Loucy (cell line): Measurements from ENCODE around the gene ZMYM1.
A peak's percentile ranks its signal among the peaks of the same experiment; 100 is the strongest.

Experiments
- H2AFZ ChIP-seq: fragments of 200-600 bp; sonication (generic); 2 replicates; pipeline ENCODE4 v1.6.0; 2016; ENCODE audit warnings: antibody characterized with exemption, mild to moderate bottlenecking, low read length, moderate library complexity
- H3F3A ChIP-seq: fragments of 200-600 bp; 2 replicates; pipeline ENCODE4 v1.6.0; 2016; ENCODE audit warnings: antibody characterized with exemption, low read depth, mild to moderate bottlenecking
- H3K27me3 ChIP-seq: fragments of 200-600 bp; sonication (generic); 2 replicates; pipeline ENCODE4 v1.6.1; 2014; ENCODE audit warnings: low read length, mild to moderate bottlenecking; ENCODE audit not compliant: insufficient read depth, poor library complexity, severe bottlenecking
- H3K36me3 ChIP-seq: fragments of 200-600 bp; sonication (generic); 2 replicates; pipeline ENCODE4 v1.6.1; 2016; ENCODE audit warnings: low read length; ENCODE audit not compliant: insufficient read depth
- H3K4me1 ChIP-seq: fragments of 200-600 bp; sonication (generic); 2 replicates; pipeline ENCODE4 v1.5.1; 2014; ENCODE audit warnings: low read length, mild to moderate bottlenecking; ENCODE audit not compliant: insufficient read depth, poor library complexity, severe bottlenecking
- H3K4me2 ChIP-seq: fragments of 200-600 bp; sonication (generic); 2 replicates; pipeline ENCODE4 v1.6.0; 2014; ENCODE audit warnings: antibody characterized with exemption, low read length, low read depth, mild to moderate bottlenecking; ENCODE audit not compliant: poor library complexity, severe bottlenecking
- H3K4me3 ChIP-seq: fragments of 200-600 bp; sonication (generic); 2 replicates; pipeline ENCODE4 v1.5.1; 2014; ENCODE audit warnings: low read length, mild to moderate bottlenecking, mixed read lengths; ENCODE audit not compliant: poor library complexity, severe bottlenecking
- H3K79me2 ChIP-seq: fragments of 200-600 bp; sonication (generic); 2 replicates; pipeline ENCODE4 v1.6.1; 2014; ENCODE audit warnings: low read length; ENCODE audit not compliant: insufficient read depth
- H3K9ac ChIP-seq: fragments of 200-600 bp; sonication (generic); 2 replicates; pipeline ENCODE4 v1.6.0; 2014; ENCODE audit warnings: mild to moderate bottlenecking, low read depth, low read length, moderate library complexity; ENCODE audit not compliant: poor library complexity, severe bottlenecking
- H3K9me2 ChIP-seq: fragments of 200-600 bp; sonication (generic); replicated peaks from 2 replicates; pipeline ENCODE4 v1.6.1; 2016; ENCODE audit warnings: low read depth, low read length, mixed read lengths
- H3K9me3 ChIP-seq: fragments of 200-600 bp; sonication (generic); 2 replicates; pipeline ENCODE4 v1.6.1; 2014; ENCODE audit warnings: mild to moderate bottlenecking, antibody characterized with exemption, low read length, low read depth; ENCODE audit not compliant: insufficient read depth
- H4K20me1 ChIP-seq: fragments of 200-600 bp; sonication (generic); 2 replicates; pipeline ENCODE4 v1.6.0; 2014; ENCODE audit warnings: antibody characterized with exemption, low read length, mild to moderate bottlenecking; ENCODE audit not compliant: insufficient read depth, poor library complexity, severe bottlenecking
- EZH2phosphoT487 ChIP-seq: fragments of 200-600 bp; IDR thresholded peaks from 2 replicates; pipeline ENCODE4 v1.6.1; 2018; ENCODE audit warnings: antibody characterized with exemption, mild to moderate bottlenecking, moderate library complexity, borderline replicate concordance
- TF ChIP-seq, protein P1 (sequence below): fragments of 200-600 bp; sonication (generic); conservative IDR thresholded peaks from 2 replicates; pipeline ENCODE4 v1.5.1; 2014; ENCODE audit warnings: mild to moderate bottlenecking, antibody characterized with exemption, low read length

The ZMYM1 gene

DNA sequence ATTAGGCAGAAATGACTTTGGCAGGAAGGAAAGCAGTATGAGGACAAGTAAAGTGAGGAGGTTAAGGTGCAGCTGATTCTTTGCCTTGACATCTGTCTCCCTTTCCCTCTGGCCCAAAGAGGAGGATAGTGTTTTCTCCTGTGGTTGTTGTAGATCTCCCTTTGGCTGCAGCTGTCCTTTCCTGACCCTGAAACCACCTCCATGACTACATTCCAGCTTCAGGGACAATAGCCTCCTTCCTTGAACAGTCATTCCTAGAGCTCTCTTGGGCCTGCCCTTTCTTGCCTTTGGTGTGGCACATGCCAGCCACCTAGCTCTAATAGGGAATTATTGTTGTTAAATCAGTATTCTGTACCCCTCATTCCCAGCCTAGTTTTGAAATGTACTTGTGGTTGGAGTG, 6.2 kb downstream of the ZMYM1 start:
- Histone ChIP-seq H2AFZ (no peak overlapping the region), H3K79me2 (peaks cover 96% of the 10 kb centered on the region), H3F3A (no peaks in the 10 kb centered on the region), H4K20me1 (peaks cover 9% of the 10 kb centered on the region), H3K27me3 (no peaks in the 10 kb centered on the region), H3K4me2 (peak overlapping the region; percentile 99), H3K9me2 (no peaks in the 10 kb centered on the region), H3K9ac (peak overlapping the region; percentile 35), H3K4me3 (peak overlapping the region; percentile 23), H3K36me3 (no peaks in the 10 kb centered on the region), H3K4me1 (peaks cover 59% of the 10 kb centered on the region), H3K9me3 (no peaks in the 10 kb centered on the region)
- TF ChIP-seq, protein P1, sequence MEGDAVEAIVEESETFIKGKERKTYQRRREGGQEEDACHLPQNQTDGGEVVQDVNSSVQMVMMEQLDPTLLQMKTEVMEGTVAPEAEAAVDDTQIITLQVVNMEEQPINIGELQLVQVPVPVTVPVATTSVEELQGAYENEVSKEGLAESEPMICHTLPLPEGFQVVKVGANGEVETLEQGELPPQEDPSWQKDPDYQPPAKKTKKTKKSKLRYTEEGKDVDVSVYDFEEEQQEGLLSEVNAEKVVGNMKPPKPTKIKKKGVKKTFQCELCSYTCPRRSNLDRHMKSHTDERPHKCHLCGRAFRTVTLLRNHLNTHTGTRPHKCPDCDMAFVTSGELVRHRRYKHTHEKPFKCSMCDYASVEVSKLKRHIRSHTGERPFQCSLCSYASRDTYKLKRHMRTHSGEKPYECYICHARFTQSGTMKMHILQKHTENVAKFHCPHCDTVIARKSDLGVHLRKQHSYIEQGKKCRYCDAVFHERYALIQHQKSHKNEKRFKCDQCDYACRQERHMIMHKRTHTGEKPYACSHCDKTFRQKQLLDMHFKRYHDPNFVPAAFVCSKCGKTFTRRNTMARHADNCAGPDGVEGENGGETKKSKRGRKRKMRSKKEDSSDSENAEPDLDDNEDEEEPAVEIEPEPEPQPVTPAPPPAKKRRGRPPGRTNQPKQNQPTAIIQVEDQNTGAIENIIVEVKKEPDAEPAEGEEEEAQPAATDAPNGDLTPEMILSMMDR, result no peak
- no peak for TF ChIP-seq EZH2phosphoT487

DNA sequence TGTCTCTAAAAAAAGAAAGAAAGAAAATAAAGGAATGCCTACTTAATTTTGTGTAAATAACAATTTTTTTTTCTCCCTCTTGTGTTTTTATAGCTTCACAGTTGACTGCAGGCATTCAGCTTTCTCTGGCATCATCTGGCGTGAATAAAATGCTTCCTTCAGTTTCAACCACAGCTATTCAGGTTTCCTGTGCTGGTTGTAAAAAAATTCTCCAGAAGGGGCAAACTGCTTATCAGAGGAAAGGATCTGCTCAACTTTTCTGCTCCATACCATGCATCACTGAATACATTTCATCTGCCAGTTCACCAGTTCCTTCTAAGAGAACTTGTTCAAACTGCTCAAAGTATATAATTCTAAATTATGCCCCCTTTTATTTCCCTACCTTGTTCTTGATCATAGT, 18.0 kb downstream of the ZMYM1 start:
- no peaks in the 10 kb centered on the region for H4K20me1 ChIP-seq
- peak overlapping the region; percentile 64 for H3K4me3 ChIP-seq
- peak overlapping the region; percentile 92 for H3K9ac ChIP-seq
- peaks cover 76% of the 10 kb centered on the region for H3K4me1 ChIP-seq
- peaks cover 31% of the 10 kb centered on the region for H3K79me2 ChIP-seq
- no peak for TF ChIP-seq EZH2phosphoT487
- TF ChIP-seq, protein P1, result no peak
- peak overlapping the region; percentile 83 for H3K4me2 ChIP-seq
- no peaks in the 10 kb centered on the region for H3K9me3 ChIP-seq
- peaks cover 37% of the 10 kb centered on the region for H3F3A ChIP-seq
- no peak overlapping the region for H2AFZ ChIP-seq
- H3K9me2 ChIP-seq, result no peaks in the 10 kb centered on the region
- H3K27me3 ChIP-seq, result no peaks in the 10 kb centered on the region
- H3K36me3 ChIP-seq, result peaks cover 40% of the 10 kb centered on the region

DNA sequence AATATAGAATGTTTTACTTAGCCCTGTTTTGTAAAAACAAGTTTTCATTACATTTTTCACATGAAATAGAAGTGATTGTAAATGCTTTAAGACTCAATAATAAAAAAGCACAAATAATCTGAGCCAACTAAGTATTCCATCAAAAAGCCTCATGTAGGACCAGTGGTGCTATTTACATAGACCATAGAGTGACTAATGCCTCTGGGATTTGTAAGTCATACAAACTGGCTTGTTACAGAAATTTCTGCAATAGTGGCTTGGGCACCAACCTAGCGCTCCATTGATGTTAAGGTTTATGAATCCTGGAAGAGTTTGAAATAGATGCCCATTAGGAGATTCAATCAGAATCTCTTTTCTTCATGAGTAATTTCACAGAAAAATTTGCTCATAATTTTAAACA, 31.9 kb downstream of the ZMYM1 start:
- no peaks in the 10 kb centered on the region for H4K20me1 ChIP-seq
- no peak overlapping the region for H3K4me2 ChIP-seq
- H3K79me2 ChIP-seq, result no peaks in the 10 kb centered on the region

More for the DNA sequence above, 31.9 kb downstream of the ZMYM1 start:
- Histone ChIP-seq H3K4me1 (peaks cover 6% of the 10 kb centered on the region), H2AFZ (no peak overlapping the region), H3K9ac (no peak overlapping the region), H3K9me3 (no peaks in the 10 kb centered on the region), H3K4me3 (no peak overlapping the region), H3F3A (no peaks in the 10 kb centered on the region), H3K36me3 (peaks cover 3% of the 10 kb centered on the region; the same call in 1 of the 2 replicates), H3K27me3 (no peaks in the 10 kb centered on the region), H3K9me2 (no peaks in the 10 kb centered on the region)
- no peak for TF ChIP-seq EZH2phosphoT487
- TF ChIP-seq, protein P1, result no peak
